Fibroblast of skin of right biceps (primary cell): Measurements from ENCODE around the gene ACTMAP.

ENCODE experiments used
- DNase-seq: peaks from one replicate; pipeline ENCODE4 v3.0.0-alpha.2; 2013

The ACTMAP gene

GRCh38 chr19:40692212-40692551, 58.1 kb downstream of the ACTMAP start:
- no peak for DNase-seq

GRCh38 chr19:40691421-40692211, 58.7 kb downstream of the ACTMAP start:
- DNase-seq = no peak
